Activated CD4-positive, alpha-beta T cell treated with anti-CD3 and anti-CD28 coated beads, Interleukin-10, Interleukin-2, amounts not matched to agents 100 ng/mL and 50 ng/mL, durations not matched to agents 16 hours and 8 hours (primary cell): ENCODE data around the gene TUB.

Experiments used
- DNase-seq: peaks from one replicate; pipeline ENCODE4 v3.0.0-alpha.2; 2020

The TUB gene

GRCh38 chr11:8109675-8110074, 28.7 kb downstream of the TUB start:
- DNase-seq: no peak

GRCh38 chr11:8110396-8110795, 29.4 kb downstream of the TUB start:
- no peak for DNase-seq

GRCh38 chr11:8111636-8112035, 30.6 kb downstream of the TUB start:
- no peak for DNase-seq

- DNase-seq: no peak
Observed at GRCh38 chr11:8122173-8122764, 41.3 kb downstream of the TUB start.

GRCh38 chr11:8126649-8127289, 45.8 kb downstream of the TUB start:
- no peak for DNase-seq

GRCh38 chr11:8127447-8127846, 46.4 kb downstream of the TUB start:
- no peak for DNase-seq

GRCh38 chr11:8138526-8138925, 57.5 kb downstream of the TUB start:
- no peak for DNase-seq

GRCh38 chr11:8149726-8150125, 68.7 kb downstream of the TUB start:
- no peak for DNase-seq
